ENCODE data around the gene PIK3CD. TPM values are rescaled to one million over a fixed set of nuclear protein-coding genes. Genes with fewer than 3 reads are reported as not detected.
"Not testable (repeated sequence)": the region's sequence is repeated elsewhere in the genome, so short reads cannot be mapped to it uniquely, and the experiment has no call there.

PIK3CD gene
- total RNA-seq, 2 experiments from 2014 or later, result 211 to 214 TPM

DNA sequence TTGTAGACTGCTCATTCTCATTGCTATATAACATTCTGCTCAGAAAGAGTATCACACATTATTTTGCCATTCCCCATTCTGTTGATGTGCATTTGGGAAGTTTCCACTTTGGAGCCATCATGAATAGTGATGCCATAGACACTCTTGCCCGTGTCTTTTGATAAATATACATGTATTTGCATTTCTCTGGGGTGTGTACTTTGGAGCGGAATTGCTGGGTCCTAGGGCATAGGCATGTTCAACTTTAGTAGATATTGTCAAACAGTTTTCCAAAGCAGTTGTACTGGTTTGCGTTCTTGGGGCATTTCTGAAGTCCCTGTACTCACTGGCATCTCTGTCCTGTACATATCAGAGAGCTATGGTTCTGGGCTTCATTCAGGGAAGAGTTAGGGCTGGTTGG lies 52.1 kb downstream of the PIK3CD start:
- Mint-ChIP-seq H3K36me3 (ENCODE audit: low read depth) (peaks cover 69% of the 10 kb centered on the region), H3K27me3 (no peaks in the 10 kb centered on the region), H3K27ac (peak overlapping the region; percentile 90), H3K4me3 (no peak overlapping the region), H3K4me1 (peaks cover 68% of the 10 kb centered on the region), H3K9me3 (peaks cover 10% of the 10 kb centered on the region)
- ChIA-PET CTCF (interaction anchor here (1.5 to 1.7 kb wide), 2 partner anchors 14 to 77 kb away, joined by 3 to 6 read pairs; no protein-coding TSS in a partner anchor), POLR2A (interaction anchor here (1.4 to 3.0 kb wide), 6 partner anchors 12 to 75 kb away, joined by 3 to 19 read pairs (median 6); partner anchors contain the start of gene PIK3CD)
- no peak for DNase-seq

DNA sequence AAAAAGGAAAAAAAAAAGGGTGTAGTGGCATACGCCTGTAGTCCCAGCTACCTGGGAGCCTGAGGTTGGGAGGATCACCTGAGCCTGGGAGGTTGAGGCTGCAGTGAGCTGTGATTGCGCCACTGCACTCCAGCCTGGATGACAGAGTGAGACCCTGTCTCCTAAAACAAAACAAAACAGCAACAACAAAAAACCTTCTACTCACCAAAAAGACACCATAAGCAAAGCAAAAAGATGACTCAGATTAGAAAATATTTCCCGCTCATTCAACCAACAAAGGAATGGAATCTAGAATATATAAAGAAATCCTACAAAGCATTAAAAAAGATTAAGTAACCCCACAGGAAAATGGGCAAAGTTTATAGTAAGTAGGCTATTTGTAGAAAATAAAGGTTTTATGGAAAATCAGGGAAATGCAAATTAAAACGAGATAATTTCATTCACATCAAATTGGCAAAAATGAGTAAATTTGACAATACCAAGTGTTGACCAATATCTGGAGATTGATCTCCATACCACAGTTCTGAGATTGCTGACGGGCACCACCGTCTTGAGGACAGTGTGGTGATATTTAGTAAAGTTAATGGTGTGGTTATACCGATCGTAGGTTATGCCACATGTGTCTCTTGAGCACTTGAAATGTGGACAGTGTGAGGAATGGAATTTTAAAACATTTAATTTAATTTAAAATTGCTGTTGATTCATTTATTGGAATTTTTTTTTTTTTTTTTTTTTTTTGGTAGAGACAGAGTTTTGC lies 54.0 kb downstream of the PIK3CD start:
- H3K27ac Mint-ChIP-seq, result peak overlapping the region; percentile 78
- no peaks in the 10 kb centered on the region for H3K27me3 Mint-ChIP-seq
- peak overlapping the region; percentile 14 for H3K4me3 Mint-ChIP-seq
- no peak for DNase-seq
- peaks cover 62% of the 10 kb centered on the region for H3K36me3 Mint-ChIP-seq (ENCODE audit: low read depth)
- H3K4me1 Mint-ChIP-seq, result peaks cover 66% of the 10 kb centered on the region
- POLR2A ChIA-PET, result interaction anchor here (1.6 to 3.0 kb wide), 3 partner anchors 10 to 52 kb away, joined by 5 to 19 read pairs (median 14); partner anchors contain the start of gene PIK3CD
- H3K9me3 Mint-ChIP-seq, result peaks cover 10% of the 10 kb centered on the region
- CTCF ChIA-PET, result interaction anchor here (0.8 to 1.5 kb wide), 2 partner anchors 12 to 90 kb away, joined by 3 read pairs; no protein-coding TSS in a partner anchor

DNA sequence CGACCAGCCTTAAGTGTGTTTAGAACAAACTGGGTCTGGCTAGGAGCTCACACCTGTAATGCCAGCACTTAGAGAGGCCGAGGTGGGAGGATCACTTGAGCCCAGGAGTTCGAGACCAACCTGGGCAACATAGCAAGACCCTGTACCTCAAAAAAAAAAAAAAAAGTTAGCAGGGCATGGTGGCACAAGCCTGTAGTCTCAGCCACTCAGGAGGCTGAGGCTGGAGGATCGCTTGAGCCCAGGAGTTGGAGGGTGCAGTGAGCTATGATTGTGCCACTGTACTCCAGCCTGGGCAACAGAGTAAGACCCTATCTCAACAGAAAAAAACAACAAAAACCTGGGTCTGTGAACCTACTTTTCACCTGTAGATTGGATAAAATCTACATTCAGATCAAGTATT lies 54.6 kb downstream of the PIK3CD start:
- ChIA-PET CTCF (no interaction called here), POLR2A (interaction anchor here (2.2 to 2.4 kb wide), 2 partner anchors 10 to 11 kb away, joined by 8 to 15 read pairs; no protein-coding TSS in a partner anchor)
- Mint-ChIP-seq H3K4me1 (peaks cover 62% of the 10 kb centered on the region), H3K36me3 (ENCODE audit: low read depth) (peaks cover 62% of the 10 kb centered on the region), H3K27me3 (no peaks in the 10 kb centered on the region), H3K27ac (peak overlapping the region; percentile 44), H3K9me3 (peaks cover 10% of the 10 kb centered on the region), H3K4me3 (no peak overlapping the region)
- DNase-seq, result no peak

DNA sequence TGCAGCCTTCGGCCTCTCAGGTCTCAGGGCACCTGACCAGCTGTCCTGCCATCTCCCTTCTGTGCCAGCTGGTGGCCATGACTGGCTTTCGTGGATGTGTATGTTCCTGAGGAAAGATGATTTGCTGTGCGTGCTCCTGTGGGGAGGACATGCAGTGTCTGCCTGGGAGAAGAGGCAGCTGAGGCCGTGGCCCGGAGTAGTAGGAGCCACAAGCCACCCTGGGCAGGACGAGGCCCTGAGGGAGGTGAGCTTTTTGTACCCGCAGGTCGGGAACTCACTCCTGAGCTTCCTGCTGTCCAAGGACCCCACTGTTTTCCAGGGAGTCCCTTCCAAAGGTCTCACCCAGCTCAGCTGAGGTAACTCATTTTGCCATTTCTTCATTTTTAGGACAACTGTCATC lies 58.5 kb downstream of the PIK3CD start:
- CTCF ChIA-PET, result interaction anchor here (1.8 kb wide), 1 partner anchor 84 kb away, joined by 5 read pairs; no protein-coding TSS in a partner anchor
- Mint-ChIP-seq H3K4me3 (no peak overlapping the region), H3K27me3 (no peaks in the 10 kb centered on the region), H3K27ac (peak overlapping the region; percentile 35), H3K4me1 (peaks cover 60% of the 10 kb centered on the region), H3K36me3 (ENCODE audit: low read depth) (peaks cover 53% of the 10 kb centered on the region), H3K9me3 (no peaks in the 10 kb centered on the region)
- POLR2A ChIA-PET, result interaction anchor here (1.2 kb wide), 1 partner anchor 58 kb away, joined by 3 read pairs; the partner anchor contains the start of gene PIK3CD
- DNase-seq, result no peak

DNA sequence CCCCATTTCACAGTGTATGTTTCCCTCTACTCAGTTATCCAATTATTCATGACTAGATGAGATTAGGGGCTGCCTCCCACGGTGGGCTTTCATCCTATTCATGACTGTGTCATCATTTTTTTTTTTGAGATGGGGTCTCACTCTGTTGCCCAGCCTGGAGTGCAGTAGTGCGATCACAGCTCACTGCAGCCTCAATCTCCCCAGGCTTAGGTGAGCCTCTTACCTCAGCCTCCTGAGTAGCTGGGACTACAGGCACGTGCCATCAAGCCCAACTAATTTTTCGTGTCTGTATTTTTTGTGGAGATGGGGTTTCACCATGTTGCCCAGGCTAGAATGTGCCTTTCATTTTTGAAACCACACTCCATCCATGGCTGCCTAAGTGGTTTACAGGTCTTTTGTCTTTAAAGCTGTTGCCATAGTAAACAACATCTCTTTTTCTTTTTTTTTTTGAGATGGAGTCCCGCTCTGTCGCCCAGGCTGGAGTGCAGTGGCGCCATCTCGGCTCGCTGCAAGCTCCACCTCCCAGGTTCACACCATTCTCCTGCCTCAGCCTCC lies 60.0 kb downstream of the PIK3CD start:
- DNase-seq, result no peak
- no peaks in the 10 kb centered on the region for H3K27me3 Mint-ChIP-seq
- ChIA-PET POLR2A (interaction anchor here (0.6 to 1.8 kb wide), 2 partner anchors 82 to 420 kb away, joined by 3 to 7 read pairs; no protein-coding TSS in a partner anchor), CTCF (interaction anchor here (0.7 to 0.8 kb wide), 2 partner anchors 52 to 85 kb away, joined by 3 to 4 read pairs; no protein-coding TSS in a partner anchor)
- no peak overlapping the region for H3K4me3 Mint-ChIP-seq
- H3K4me1 Mint-ChIP-seq, result peaks cover 56% of the 10 kb centered on the region
- no peaks in the 10 kb centered on the region for H3K9me3 Mint-ChIP-seq
- H3K36me3 Mint-ChIP-seq (ENCODE audit: low read depth), result peaks cover 57% of the 10 kb centered on the region
- peak overlapping the region; percentile 47 for H3K27ac Mint-ChIP-seq

DNA sequence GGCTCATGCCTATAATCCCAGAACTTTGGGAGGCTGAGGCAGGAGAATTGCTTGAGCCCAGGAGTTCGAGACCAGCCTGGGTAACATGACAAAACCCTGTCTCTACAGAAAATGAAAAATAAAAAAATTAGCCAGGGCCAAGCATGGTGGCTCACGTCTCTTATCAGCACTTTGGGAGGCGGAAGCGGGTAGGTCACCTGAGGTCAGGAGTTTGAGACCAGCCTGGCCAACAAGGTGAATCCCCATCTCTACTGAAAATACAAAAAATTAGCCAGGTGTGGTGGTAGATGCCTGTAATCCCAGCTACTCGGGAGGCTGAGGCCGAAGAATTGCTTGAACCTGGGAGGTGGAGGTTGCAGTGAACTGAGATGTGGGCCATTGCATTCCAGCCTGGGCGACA lies 61.2 kb downstream of the PIK3CD start:
- not testable (repeated sequence) for H3K9me3 Mint-ChIP-seq
- H3K4me1 Mint-ChIP-seq, result peaks cover 58% of the 10 kb centered on the region
- H3K36me3 Mint-ChIP-seq (ENCODE audit: low read depth), result peaks cover 64% of the 10 kb centered on the region

DNA sequence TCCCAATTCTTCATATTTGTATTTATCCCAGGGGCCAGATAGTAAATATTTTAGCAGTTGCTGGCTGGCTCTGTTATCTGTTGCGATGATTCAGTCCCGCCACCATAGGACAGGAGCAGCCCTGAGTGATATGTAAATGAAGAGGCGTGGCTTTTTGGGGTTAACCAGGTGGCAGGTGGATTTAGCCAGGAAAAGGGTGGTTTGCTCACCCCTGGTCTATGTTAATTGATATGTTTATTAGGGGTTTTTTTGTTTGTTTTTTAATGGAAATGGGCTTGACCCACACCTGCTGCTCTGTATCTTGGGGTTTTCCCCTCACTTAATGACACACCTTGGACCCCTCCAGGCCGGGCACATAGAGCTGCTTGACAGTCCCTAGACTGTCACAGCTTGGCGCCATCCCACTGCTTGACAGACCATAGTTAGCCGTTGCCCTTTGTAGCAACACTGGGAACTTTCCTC lies 62.8 kb downstream of the PIK3CD start:
- ChIA-PET POLR2A (interaction anchor here (0.9 to 10.5 kb wide), 7 partner anchors 12 to 85 kb away, joined by 4 to 272 read pairs (median 65); partner anchors contain the start of gene PIK3CD), CTCF (interaction anchor here (1.7 to 7.8 kb wide), 2 partner anchors 14 to 86 kb away, joined by 4 to 89 read pairs; no protein-coding TSS in a partner anchor)
- Mint-ChIP-seq H3K27me3 (no peaks in the 10 kb centered on the region), H3K36me3 (ENCODE audit: low read depth) (peaks cover 79% of the 10 kb centered on the region), H3K4me3 (peak overlapping the region; percentile 90), H3K9me3 (no peaks in the 10 kb centered on the region), H3K4me1 (peaks cover 71% of the 10 kb centered on the region), H3K27ac (peak overlapping the region; percentile 90)
- DNase-seq, result no peak

More for the DNA sequence above, 61.2 kb downstream of the PIK3CD start:
- H3K27ac Mint-ChIP-seq, result peak overlapping the region; percentile 59
- DNase-seq, H3K27me3 Mint-ChIP-seq, H3K4me3 Mint-ChIP-seq: not testable (repeated sequence)
- ChIA-PET POLR2A (interaction anchor here (0.9 to 10.5 kb wide), 3 partner anchors 21 to 84 kb away, joined by 3 to 272 read pairs (median 5); no protein-coding TSS in a partner anchor), CTCF (interaction anchor here (0.6 to 7.8 kb wide), 2 partner anchors 8 to 84 kb away, joined by 3 to 89 read pairs; no protein-coding TSS in a partner anchor)

DNA sequence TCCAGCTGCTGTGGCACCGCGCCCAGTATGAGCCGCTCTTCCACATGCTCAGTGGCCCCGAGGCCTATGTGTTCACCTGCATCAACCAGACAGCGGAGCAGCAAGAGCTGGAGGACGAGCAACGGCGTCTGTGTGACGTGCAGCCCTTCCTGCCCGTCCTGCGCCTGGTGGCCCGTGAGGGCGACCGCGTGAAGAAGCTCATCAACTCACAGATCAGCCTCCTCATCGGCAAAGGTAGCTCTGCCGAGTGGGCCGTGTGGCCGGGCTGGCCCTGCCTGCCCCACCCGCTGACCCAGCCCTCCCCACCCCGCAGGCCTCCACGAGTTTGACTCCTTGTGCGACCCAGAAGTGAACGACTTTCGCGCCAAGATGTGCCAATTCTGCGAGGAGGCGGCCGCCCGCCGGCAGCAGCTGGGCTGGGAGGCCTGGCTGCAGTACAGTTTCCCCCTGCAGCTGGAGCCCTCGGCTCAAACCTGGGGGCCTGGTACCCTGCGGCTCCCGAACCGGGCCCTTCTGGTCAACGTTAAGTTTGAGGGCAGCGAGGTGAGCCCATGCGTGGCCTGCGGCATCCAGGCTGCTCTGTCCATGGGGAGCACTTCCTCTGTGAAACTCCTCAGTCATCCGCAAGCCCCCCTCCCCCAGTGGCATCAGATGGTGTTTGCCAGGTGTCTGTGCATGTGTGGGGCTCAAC lies 64.2 kb downstream of the PIK3CD start:
- POLR2A ChIA-PET, result interaction anchor here (1.0 to 10.5 kb wide), 16 partner anchors 8 to 837 kb away, joined by 3 to 272 read pairs (median 5); partner anchors contain the start of genes CENPS, ENO1 and PIK3CD
- Mint-ChIP-seq H3K36me3 (ENCODE audit: low read depth) (peaks cover 81% of the 10 kb centered on the region), H3K4me1 (peaks cover 75% of the 10 kb centered on the region), H3K9me3 (no peaks in the 10 kb centered on the region), H3K27ac (peak overlapping the region; percentile 90), H3K27me3 (no peaks in the 10 kb centered on the region), H3K4me3 (peak overlapping the region; percentile 90)
- CTCF ChIA-PET, result interaction anchor here (0.7 to 7.8 kb wide), 7 partner anchors 12 to 87 kb away, joined by 3 to 89 read pairs (median 4); no protein-coding TSS in a partner anchor
- DNase-seq, result peak; percentile 77

DNA sequence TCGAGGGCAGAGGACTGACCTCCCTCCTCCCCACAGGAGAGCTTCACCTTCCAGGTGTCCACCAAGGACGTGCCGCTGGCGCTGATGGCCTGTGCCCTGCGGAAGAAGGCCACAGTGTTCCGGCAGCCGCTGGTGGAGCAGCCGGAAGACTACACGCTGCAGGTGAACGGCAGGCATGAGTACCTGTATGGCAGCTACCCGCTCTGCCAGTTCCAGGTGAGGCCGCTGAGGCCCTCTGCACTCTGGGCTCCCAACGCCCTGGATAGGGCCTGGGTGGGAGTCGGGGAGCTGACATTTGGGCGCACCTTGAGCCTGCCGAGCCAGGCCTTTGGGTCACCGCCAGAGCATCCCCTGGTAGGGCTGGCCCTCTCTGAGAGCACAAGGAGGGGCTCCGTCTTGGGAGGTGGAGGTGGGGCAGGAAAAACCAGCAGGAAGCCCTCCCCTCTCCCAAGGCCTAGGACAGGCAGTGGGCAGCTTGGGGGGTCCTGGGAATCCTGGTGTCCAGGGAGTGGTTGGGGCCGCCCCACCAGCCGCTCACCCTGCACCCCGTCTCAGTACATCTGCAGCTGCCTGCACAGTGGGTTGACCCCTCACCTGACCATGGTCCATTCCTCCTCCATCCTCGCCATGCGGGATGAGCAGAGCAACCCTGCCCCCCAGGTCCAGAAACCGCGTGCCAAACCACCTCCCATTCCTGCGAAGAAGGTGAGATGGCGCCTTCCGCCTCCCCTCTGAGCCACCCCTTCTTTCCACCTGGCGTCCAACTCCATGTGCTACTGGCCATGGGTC lies 65.1 kb downstream of the PIK3CD start:
- peak; percentile 41 for DNase-seq
- CTCF ChIA-PET, result interaction anchor here (0.8 to 7.8 kb wide), 8 partner anchors 11 to 88 kb away, joined by 4 to 89 read pairs (median 6); partner anchors contain the start of gene PIK3CD
- peaks cover 74% of the 10 kb centered on the region for H3K4me1 Mint-ChIP-seq
- POLR2A ChIA-PET, result interaction anchor here (0.7 to 10.5 kb wide), 23 partner anchors 9 to 714 kb away, joined by 3 to 272 read pairs (median 5); partner anchors contain the start of genes CENPS, LZIC, NMNAT1 and PIK3CD
- peaks cover 80% of the 10 kb centered on the region for H3K36me3 Mint-ChIP-seq (ENCODE audit: low read depth)
- H3K27me3 Mint-ChIP-seq, result no peaks in the 10 kb centered on the region
- H3K27ac Mint-ChIP-seq, result peak overlapping the region; percentile 90
- H3K4me3 Mint-ChIP-seq, result peak overlapping the region; percentile 90
- no peaks in the 10 kb centered on the region for H3K9me3 Mint-ChIP-seq

DNA sequence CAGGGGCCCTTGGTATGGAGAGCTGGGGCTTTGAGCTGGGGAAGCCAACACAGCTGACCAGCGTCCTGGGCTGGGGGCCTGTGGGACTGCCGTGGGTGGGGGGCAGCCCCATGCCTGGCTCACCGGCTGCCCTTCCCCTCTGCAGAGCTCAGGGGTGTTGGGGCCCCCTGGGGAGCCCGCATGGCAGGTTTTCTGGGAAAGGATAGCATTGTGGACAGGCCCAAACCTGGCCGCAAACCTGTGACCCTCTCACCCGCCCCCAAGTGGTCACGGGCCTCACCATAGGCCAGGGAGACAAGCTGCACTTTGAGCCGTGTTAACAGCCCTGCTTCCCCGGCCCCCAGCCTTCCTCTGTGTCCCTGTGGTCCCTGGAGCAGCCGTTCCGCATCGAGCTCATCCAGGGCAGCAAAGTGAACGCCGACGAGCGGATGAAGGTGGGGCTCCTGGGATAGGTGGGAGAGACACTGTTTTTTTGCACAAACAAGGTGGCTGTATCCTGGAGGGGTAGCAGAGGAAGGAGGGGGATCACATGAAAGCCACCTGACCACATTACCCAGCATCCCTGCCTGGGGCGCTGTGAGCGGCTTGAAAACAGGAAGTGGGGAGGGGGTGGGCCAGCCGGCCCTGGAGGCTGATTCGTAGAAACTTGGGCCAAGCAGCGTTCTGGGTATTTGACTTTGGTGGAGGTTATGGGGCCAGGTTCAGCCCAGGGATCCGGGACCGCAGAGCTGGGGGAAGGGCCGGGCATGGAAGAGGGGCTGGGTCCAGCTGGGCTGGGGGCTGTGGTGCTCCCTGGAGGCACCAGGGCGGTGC lies 65.9 kb downstream of the PIK3CD start:
- peak overlapping the region; percentile 90 for H3K27ac Mint-ChIP-seq
- no peaks in the 10 kb centered on the region for H3K9me3 Mint-ChIP-seq
- no peaks in the 10 kb centered on the region for H3K27me3 Mint-ChIP-seq
- ChIA-PET CTCF (interaction anchor here (0.8 to 7.8 kb wide), 6 partner anchors 10 to 89 kb away, joined by 4 to 89 read pairs (median 6); partner anchors contain the start of gene PIK3CD), POLR2A (interaction anchor here (0.7 to 10.5 kb wide), 18 partner anchors 10 to 226 kb away, joined by 3 to 272 read pairs (median 6); partner anchors contain the start of genes LZIC, NMNAT1 and PIK3CD)
- H3K4me3 Mint-ChIP-seq, result peak overlapping the region; percentile 90
- H3K4me1 Mint-ChIP-seq, result peaks cover 69% of the 10 kb centered on the region
- peak; percentile 96 for DNase-seq
- peaks cover 84% of the 10 kb centered on the region for H3K36me3 Mint-ChIP-seq (ENCODE audit: low read depth)

Data from activated CD4-positive, alpha-beta memory T cell treated with anti-CD3 and anti-CD28 coated beads, Interleukin-2, amount 10 ng/mL, durations not matched to agents 7 days and 5 days (primary cell).